Endothelial cell of umbilical vein (primary cell): ENCODE results near the gene EPS8L1. TPM values are rescaled to one million over a fixed set of nuclear protein-coding genes. Genes with fewer than 3 reads are reported as not detected.

Experiments used
- BruUV-seq: library from RNA; stranded (reverse); fragments of 400-500 nt; replicated peaks from 2 replicates; lab custom pipeline; 2021; lab: Mats Ljungman, UMichigan
- CTCF ChIA-PET: fragments of 300-600, 350-600 bp; sonication (Branson Sonifier 250); formaldehyde crosslinking; loops from one replicate; lab custom pipeline; 2021; ENCODE audit warnings: antibody characterized with exemption, inconsistent platforms; lab: Charles Lee
- POLR2A ChIA-PET: fragments of 300-600, 350-600 bp; sonication (Branson Sonifier 250); formaldehyde crosslinking; loops from one replicate; lab custom pipeline; 2021; ENCODE audit warnings: antibody characterized with exemption, inconsistent platforms; lab: Charles Lee
- DNase-seq: peaks from one replicate; pipeline ENCODE4 v3.0.0-alpha.2; 2011; ENCODE audit warnings: low read depth, low spot score
- FAIRE-seq: peaks from 2 replicates; lab custom pipeline; 2011; peaks lifted over from hg19 to GRCh38; lab: Jason Lieb, UNC
- H2AFZ ChIP-seq: 2 replicates; pipeline ENCODE4 v1.6.0; 2012; ENCODE audit warnings: low read depth, low read length, control low read depth, inconsistent platforms
- H3K27ac ChIP-seq: 2 replicates; pipeline ENCODE4 v1.5.1; 2011; ENCODE audit warnings: low read depth, mild to moderate bottlenecking, control low read depth, low read length, moderate library complexity; ENCODE audit not compliant: insufficient read depth
- H3K27me3 ChIP-seq, 2 experiments: 2 replicates each; pipeline versions ENCODE4 v1.6.0 to v1.6.1; 2011; ENCODE audit warnings: low read length in 2 of 2, mixed read lengths in 1 of 2; ENCODE audit not compliant: control insufficient read depth in 2 of 2, insufficient read depth in 2 of 2
- H3K36me3 ChIP-seq, 2 experiments: 2 replicates in 1 of 2; 3 replicates in 1 of 2; pipeline ENCODE4 v1.5.1; 2011; ENCODE audit warnings: low read length in 2 of 2, mild to moderate bottlenecking in 1 of 2, moderate library complexity in 1 of 2; ENCODE audit not compliant: control insufficient read depth in 2 of 2, insufficient read depth in 2 of 2; ENCODE audit errors: extremely low read depth in 1 of 2
- H3K4me1 ChIP-seq: 3 replicates; pipeline ENCODE4 v1.5.1; 2011; ENCODE audit warnings: mild to moderate bottlenecking, low read length; ENCODE audit not compliant: control insufficient read depth, insufficient read depth; ENCODE audit errors: extremely low read depth
- H3K4me2 ChIP-seq: 2 replicates; pipeline ENCODE4 v1.6.1; 2011; ENCODE audit warnings: low read length, control low read depth, mixed read lengths; ENCODE audit not compliant: insufficient read depth
- H3K4me3 ChIP-seq, 3 experiments: fragments of 200-600 bp in 1 of 3; sonication (generic), shearing (Covaris generic) in 1 of 3; replicated peaks in 1 of 3; 2 replicates each; pipeline ENCODE4 v1.5.1; 2011 to 2016; ENCODE audit warnings: control low read depth in 3 of 3, low read length in 3 of 3, mild to moderate bottlenecking in 2 of 3, inconsistent platforms in 1 of 3, low read depth in 1 of 3, moderate library complexity in 1 of 3; ENCODE audit not compliant: insufficient read depth in 1 of 3
- H3K79me2 ChIP-seq: 2 replicates; pipeline ENCODE4 v1.6.0; 2012; ENCODE audit warnings: low read length, inconsistent platforms; ENCODE audit not compliant: control insufficient read depth, insufficient read depth
- H3K9ac ChIP-seq: replicated peaks from 2 replicates; pipeline ENCODE3; 2011; ENCODE audit warnings: low read length, control low read depth; ENCODE audit not compliant: insufficient read depth; ENCODE audit errors: extremely low read depth
- H3K9me1 ChIP-seq: replicated peaks from 3 replicates; pipeline ENCODE4 v1.6.0; 2011; ENCODE audit warnings: mild to moderate bottlenecking, low read length; ENCODE audit not compliant: control insufficient read depth, insufficient read depth; ENCODE audit errors: extremely low read depth
- H3K9me3 ChIP-seq: replicated peaks from 2 replicates; pipeline ENCODE4 v1.5.1; 2012; ENCODE audit warnings: low read length, inconsistent platforms; ENCODE audit not compliant: control insufficient read depth, insufficient read depth
- H4K20me1 ChIP-seq: replicated peaks from 2 replicates; pipeline ENCODE3; 2011; ENCODE audit warnings: mild to moderate bottlenecking, low read length; ENCODE audit not compliant: control insufficient read depth, insufficient read depth; ENCODE audit errors: extremely low read depth
- CTCF ChIP-seq, 2 donors: IDR thresholded peaks; 1 replicate in 1 of 2; 2 replicates in 1 of 2; pipeline ENCODE4 v1.5.1; 2011; ENCODE audit warnings: low read length in 2 of 2, mild to moderate bottlenecking in 2 of 2, moderate library complexity in 2 of 2, control low read depth in 1 of 2, inconsistent platforms in 1 of 2, low read depth in 1 of 2; ENCODE audit not compliant: insufficient read depth in 1 of 2; ENCODE audit errors: extremely low read depth in 1 of 2
- EZH2 ChIP-seq: IDR thresholded peaks from 2 replicates; pipeline ENCODE4 v1.6.1; 2012; ENCODE audit warnings: borderline replicate concordance, low read depth, mild to moderate bottlenecking, moderate library complexity, low read length, inconsistent platforms; ENCODE audit not compliant: severe bottlenecking
- FOS ChIP-seq: IDR thresholded peaks from 2 replicates; pipeline ENCODE4 v1.6.1; 2011; ENCODE audit warnings: mild to moderate bottlenecking, low read length, moderate library complexity, borderline replicate concordance; ENCODE audit not compliant: insufficient read depth
- GATA2 ChIP-seq: IDR thresholded peaks from 2 replicates; pipeline ENCODE4 v1.7.0; 2011; ENCODE audit warnings: low read depth, mild to moderate bottlenecking, moderate library complexity, mixed read lengths, low read length; ENCODE audit not compliant: insufficient read length, insufficient read depth
- JUN ChIP-seq: IDR thresholded peaks from 2 replicates; pipeline ENCODE4 v1.6.1; 2011; ENCODE audit warnings: borderline replicate concordance, low read depth; ENCODE audit not compliant: insufficient read length, insufficient read depth
- MAX ChIP-seq: IDR thresholded peaks from 2 replicates; pipeline ENCODE4 v1.6.1; 2011; ENCODE audit not compliant: insufficient read depth, insufficient read length
- MYC ChIP-seq: IDR thresholded peaks from one replicate; pipeline ENCODE4 v1.6.1; 2011; ENCODE audit warnings: mild to moderate bottlenecking, low read depth, low read length
- POLR2A ChIP-seq: IDR thresholded peaks from 2 replicates; pipeline ENCODE4 v1.6.1; 2012; ENCODE audit warnings: low read depth, mild to moderate bottlenecking, control low read depth, low read length
- POLR2AphosphoS5 ChIP-seq: IDR thresholded peaks from 2 replicates; pipeline ENCODE4 v1.6.1; 2012; ENCODE audit warnings: low read depth, mild to moderate bottlenecking, control low read depth, low read length, moderate library complexity; ENCODE audit not compliant: insufficient read depth
- dilution Hi-C: fragments of 300-500 bp; cut with MboI; formaldehyde crosslinking; loops from one replicate; pipeline ENCODE4 v1.15.0; 2019; ENCODE audit warnings: low sequenced_read_pairs; ENCODE audit not compliant: extremely low pct_ligation_motif_present
- intact Hi-C: fragments of 100-400 bp; cut with micrococcal nuclease; formaldehyde crosslinking; loops from one replicate; pipeline ENCODE4 v1.10.0; 2022
- polyA plus RNA-seq, 4 experiments: library from polyadenylated mRNA; depleted of rRNA in 3 of 4; stranded (reverse) in 3 of 4; unstranded in 1 of 4; fragments of >200 nt; gene quantifications; 2 replicates each; pipeline versions ENCODE4 v1.2.1 to v1.2.3, GENCODE V29; 2011 to 2012; ENCODE audit warnings: missing spikeins in 1 of 4
- total RNA-seq: library from RNA; stranded (reverse); gene quantifications from 2 replicates; pipeline ENCODE4 v1.2.3, GENCODE V29; 2021

Gene EPS8L1
- total and polyA plus RNA-seq, 2 donors (not counting 3 experiments of a cell fraction or from before 2014, with no cell fraction given) = 15.9 to 28.9 TPM

- peak; percentile 70 for TF ChIP-seq JUN
- TF ChIP-seq POLR2A = no peak
- TF ChIP-seq FOS = peak; percentile 6
- no peak for TF ChIP-seq MAX
- no peak for TF ChIP-seq EZH2
- TF ChIP-seq GATA2 = no peak
- TF ChIP-seq CTCF (IDR thresholded peaks at IDR 0.05; ENCODE audit: extremely low read depth in 1 of 2, insufficient read depth in 1 of 2, low read depth in 1 of 2, low read length in 2 of 2) = no peak
- TF ChIP-seq MYC = no peak
- TF ChIP-seq POLR2AphosphoS5 = peak; percentile 72
- Histone ChIP-seq H3K4me1 (peaks cover 8% of the 10 kb centered on the region), H3K9ac (peak within 1 kb of the TSS; percentile 76), H3K4me3 (peak within 1 kb of the TSS; percentile 53 to 84 (median 55)), H4K20me1 (no peaks in the 10 kb centered on the region), H3K27ac (peak within 1 kb of the TSS; percentile 38), H3K4me2 (peak within 1 kb of the TSS; percentile 43), H2AFZ (peak within 1 kb of the TSS; percentile 85), H3K36me3 (no peaks in the 10 kb centered on the region), H3K27me3 (peaks cover 12 to 13% of the 10 kb centered on the region in 2 experiments), H3K79me2 (peaks cover 15% of the 10 kb centered on the region), H3K9me3 (no peaks in the 10 kb centered on the region), H3K9me1 (no peaks in the 10 kb centered on the region)
- dilution Hi-C loops (no loop called here), intact Hi-C loops (loop anchor here (1.0 to 5.0 kb wide), 3 partner anchors 49 to 601 kb away; partner anchors contain the start of genes LENG9 and PPP1R12C)
- no TSS peak for BruUV-seq
- POLR2A ChIA-PET = interaction anchor here (0.6 kb wide), 1 partner anchor 15 kb away, joined by 4 read pairs; no protein-coding TSS in a partner anchor
- peak; percentile 97 for FAIRE-seq
- CTCF ChIA-PET = interaction anchor here (0.6 to 1.9 kb wide), 4 partner anchors 24 to 182 kb away, joined by 3 to 9 read pairs (median 3); partner anchors contain the start of gene GP6
- DNase-seq = peak; percentile 96
Observed at GRCh38 chr19:55062735-55063491, 12.8 kb upstream of the EPS8L1 start, which contains the start of gene RDH13. Gene RDH13, minus strand, starts transcription at chr19:55063148. Its CDS starts 116 bp downstream, at chr19:55063032.
